ENCODE data around the gene NEBL.

Gene NEBL

GRCh38 chr10:20776384-20777118 lies 120.6 kb downstream of the NEBL start:
- DNase-seq, result no peak

GRCh38 chr10:20771051-20771450 lies 126.1 kb downstream of the NEBL start:
- no peak for DNase-seq

GRCh38 chr10:20769481-20769880 lies 127.6 kb downstream of the NEBL start:
- no peak for DNase-seq

GRCh38 chr10:20768843-20769242 lies 128.3 kb downstream of the NEBL start:
- DNase-seq, result no peak

- no peak for DNase-seq
Observed at GRCh38 chr10:20767028-20767427, 130.1 kb downstream of the NEBL start.

- DNase-seq, result no peak
Observed at GRCh38 chr10:20765066-20765465, 132.0 kb downstream of the NEBL start.

- DNase-seq, result no peak
Observed at GRCh38 chr10:20760460-20760859, 136.7 kb downstream of the NEBL start.

- DNase-seq, result no peak
Observed at GRCh38 chr10:20748551-20748950, 148.6 kb downstream of the NEBL start.

GRCh38 chr10:20747782-20748181 lies 149.3 kb downstream of the NEBL start:
- no peak for DNase-seq

GRCh38 chr10:20746856-20747255 lies 150.3 kb downstream of the NEBL start:
- no peak for DNase-seq

GRCh38 chr10:20745556-20746375 lies 151.3 kb downstream of the NEBL start:
- DNase-seq, result no peak

GRCh38 chr10:20744821-20745220 lies 152.3 kb downstream of the NEBL start:
- DNase-seq, result no peak

- peak; percentile 54 for DNase-seq
Observed at GRCh38 chr10:20743942-20744341, 153.2 kb downstream of the NEBL start.

GRCh38 chr10:20742737-20743541 lies 154.2 kb downstream of the NEBL start:
- no peak for DNase-seq

- no peak for DNase-seq
Observed at GRCh38 chr10:20740120-20740519, 157.0 kb downstream of the NEBL start.

GRCh38 chr10:20737107-20737506 lies 160.0 kb downstream of the NEBL start:
- DNase-seq, result no peak
